Keratinocyte (primary cell): ENCODE measurements around the gene ISM2. TPM values are rescaled to one million over a fixed set of nuclear protein-coding genes. Genes with fewer than 3 reads are reported as not detected.

ENCODE experiments used
- DNase-seq: peaks from one replicate; pipeline ENCODE4 v3.0.0-alpha.2; 2011; ENCODE audit warnings: low read depth, missing footprints, low spot score
- FAIRE-seq: peaks from 2 replicates; lab custom pipeline; 2011; peaks lifted over from hg19 to GRCh38; lab: Jason Lieb, UNC
- H2AFZ ChIP-seq: 2 replicates; pipeline ENCODE4 v1.6.0; 2012; ENCODE audit warnings: low read length, control low read depth, inconsistent platforms; ENCODE audit not compliant: control insufficient read depth
- H3K27ac ChIP-seq: 2 replicates; pipeline ENCODE4 v1.5.1; 2011; ENCODE audit warnings: low read length; ENCODE audit not compliant: control insufficient read depth, insufficient read depth
- H3K27me3 ChIP-seq: 3 replicates; pipeline ENCODE4 v1.6.0; 2011; ENCODE audit warnings: low read length; ENCODE audit not compliant: control insufficient read depth, insufficient read depth; ENCODE audit errors: extremely low read depth
- H3K36me3 ChIP-seq, 2 experiments: 2 replicates in 1 of 2; 3 replicates in 1 of 2; pipeline ENCODE4 v1.5.1; 2011; ENCODE audit warnings: low read length in 2 of 2, mild to moderate bottlenecking in 1 of 2; ENCODE audit not compliant: control insufficient read depth in 2 of 2, insufficient read depth in 2 of 2; ENCODE audit errors: extremely low read depth in 1 of 2
- H3K4me1 ChIP-seq: 3 replicates; pipeline ENCODE4 v1.5.1; 2011; ENCODE audit warnings: low read length; ENCODE audit not compliant: control insufficient read depth, insufficient read depth; ENCODE audit errors: extremely low read depth
- H3K4me2 ChIP-seq: 3 replicates; pipeline ENCODE4 v1.6.0; 2011; ENCODE audit warnings: low read depth, low read length; ENCODE audit not compliant: control insufficient read depth, insufficient read depth; ENCODE audit errors: extremely low read depth
- H3K4me3 ChIP-seq, 3 experiments: fragments of 200-600 bp in 1 of 3; sonication (generic) in 1 of 3; 2 replicates in 2 of 3; 3 replicates in 1 of 3; pipeline ENCODE4 v1.5.1; 2011 to 2016; ENCODE audit warnings: low read length in 3 of 3, mild to moderate bottlenecking in 3 of 3, control low read depth in 2 of 3, inconsistent platforms in 1 of 3, low read depth in 1 of 3, mixed read lengths in 1 of 3, mixed run types in 1 of 3, moderate library complexity in 1 of 3; ENCODE audit not compliant: control insufficient read depth in 2 of 3, insufficient read depth in 2 of 3; ENCODE audit errors: extremely low read depth in 1 of 3
- H3K79me2 ChIP-seq: 2 replicates; pipeline ENCODE4 v1.6.0; 2012; ENCODE audit warnings: low read length; ENCODE audit not compliant: control insufficient read depth, insufficient read depth
- H3K9ac ChIP-seq: 3 replicates; pipeline ENCODE4 v1.6.0; 2011; ENCODE audit warnings: low read length; ENCODE audit not compliant: control insufficient read depth, insufficient read depth; ENCODE audit errors: extremely low read depth
- H3K9me1 ChIP-seq: 3 replicates; pipeline ENCODE4 v1.6.0; 2011; ENCODE audit warnings: low read length; ENCODE audit not compliant: control insufficient read depth, insufficient read depth; ENCODE audit errors: extremely low read depth
- H3K9me3 ChIP-seq: 2 replicates; pipeline ENCODE4 v1.5.1; 2012; ENCODE audit warnings: low read depth, low read length; ENCODE audit not compliant: control insufficient read depth
- H4K20me1 ChIP-seq: 3 replicates; pipeline ENCODE4 v1.6.0; 2011; ENCODE audit warnings: low read length; ENCODE audit not compliant: control insufficient read depth, insufficient read depth; ENCODE audit errors: extremely low read depth
- EZH2 ChIP-seq: IDR thresholded peaks from one replicate; pipeline ENCODE4 v1.6.1; 2012; ENCODE audit warnings: inconsistent platforms, mild to moderate bottlenecking, low read length, moderate library complexity
- dilution Hi-C: fragments of 300-500 bp; cut with MboI; formaldehyde crosslinking; loops from one replicate; pipeline ENCODE4 v1.7.0; 2020; ENCODE audit warnings: low sequenced_read_pairs; ENCODE audit not compliant: extremely low pct_ligation_motif_present
- polyA plus RNA-seq, 5 experiments: library from polyadenylated mRNA; depleted of rRNA in 3 of 5; stranded (reverse) in 3 of 5; stranded (forward) in 1 of 5; unstranded in 1 of 5; fragments of >200 nt; gene quantifications; 1 replicate in 1 of 5; 2 replicates in 3 of 5; 3 replicates in 1 of 5; pipeline versions ENCODE4 v1.2.1 to v1.2.3, GENCODE V29; 2011 to 2012; ENCODE audit warnings: missing spikeins in 2 of 5, low read depth in 1 of 5, low replicate concordance in 1 of 5
- TF ChIP-seq, protein P1 (sequence below), 3 experiments: IDR thresholded peaks in 1 of 3; conservative IDR thresholded peaks in 1 of 3; optimal IDR thresholded peaks in 1 of 3; 2 replicates in 2 of 3; 3 replicates in 1 of 3; pipeline versions ENCODE3 to v1.5.1; 2011; ENCODE audit warnings: low read length in 3 of 3, mild to moderate bottlenecking in 3 of 3, moderate library complexity in 2 of 3, control low read depth in 1 of 3, inconsistent platforms in 1 of 3; ENCODE audit not compliant: insufficient read depth in 2 of 3; ENCODE audit errors: extremely low read depth in 1 of 3

The ISM2 gene
- polyA plus RNA-seq, 1 donor (not counting 4 experiments of a cell fraction or from before 2014, with no cell fraction given), result 0.08 TPM

DNA sequence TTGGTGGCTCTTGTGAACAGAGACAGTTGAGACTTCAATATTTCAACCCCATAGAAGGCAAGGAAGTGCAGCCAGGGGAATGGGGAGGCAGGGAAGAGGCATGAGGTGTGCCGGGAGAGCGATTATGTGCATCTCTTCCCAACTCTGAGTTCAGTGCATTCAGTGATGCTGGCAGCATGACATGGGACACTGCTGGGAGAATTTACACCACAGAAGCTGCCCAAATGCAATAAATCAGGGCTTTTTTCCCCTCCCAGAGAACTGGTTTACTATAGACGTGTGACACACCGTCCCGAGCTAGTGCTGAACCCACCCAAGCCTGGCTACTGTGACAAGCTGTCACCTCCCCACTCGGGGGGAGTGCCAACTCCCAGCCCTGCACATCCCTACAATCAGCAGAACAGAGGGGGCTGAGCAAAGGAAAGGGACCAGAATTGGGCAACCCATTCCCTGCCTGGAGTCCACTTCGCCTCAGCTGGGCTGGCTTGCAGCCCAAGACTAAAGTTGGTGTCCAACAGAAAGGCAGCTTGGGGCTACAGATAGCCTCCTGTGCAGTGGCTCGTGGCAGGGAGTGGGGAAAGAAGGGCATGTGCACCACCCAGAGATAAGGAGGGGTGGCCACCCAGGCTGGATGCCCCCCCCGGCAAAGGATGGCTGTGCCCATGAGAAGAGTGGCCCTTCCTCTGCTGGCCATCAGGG, 24.0 kb downstream of the ISM2 start:
- Histone ChIP-seq H3K9me1 (no peaks in the 10 kb centered on the region), H3K4me2 (no peak overlapping the region), H3K27ac (no peak overlapping the region), H3K9me3 (no peaks in the 10 kb centered on the region), H3K9ac (no peak overlapping the region), H3K36me3 (no peaks in the 10 kb centered on the region), H3K4me3 (no peak overlapping the region), H2AFZ (no peak overlapping the region), H4K20me1 (no peaks in the 10 kb centered on the region), H3K27me3 (peaks cover 7% of the 10 kb centered on the region), H3K79me2 (no peaks in the 10 kb centered on the region), H3K4me1 (no peaks in the 10 kb centered on the region)
- FAIRE-seq, result no peak
- dilution Hi-C loops, result no loop called here
- TF ChIP-seq, protein P1, sequence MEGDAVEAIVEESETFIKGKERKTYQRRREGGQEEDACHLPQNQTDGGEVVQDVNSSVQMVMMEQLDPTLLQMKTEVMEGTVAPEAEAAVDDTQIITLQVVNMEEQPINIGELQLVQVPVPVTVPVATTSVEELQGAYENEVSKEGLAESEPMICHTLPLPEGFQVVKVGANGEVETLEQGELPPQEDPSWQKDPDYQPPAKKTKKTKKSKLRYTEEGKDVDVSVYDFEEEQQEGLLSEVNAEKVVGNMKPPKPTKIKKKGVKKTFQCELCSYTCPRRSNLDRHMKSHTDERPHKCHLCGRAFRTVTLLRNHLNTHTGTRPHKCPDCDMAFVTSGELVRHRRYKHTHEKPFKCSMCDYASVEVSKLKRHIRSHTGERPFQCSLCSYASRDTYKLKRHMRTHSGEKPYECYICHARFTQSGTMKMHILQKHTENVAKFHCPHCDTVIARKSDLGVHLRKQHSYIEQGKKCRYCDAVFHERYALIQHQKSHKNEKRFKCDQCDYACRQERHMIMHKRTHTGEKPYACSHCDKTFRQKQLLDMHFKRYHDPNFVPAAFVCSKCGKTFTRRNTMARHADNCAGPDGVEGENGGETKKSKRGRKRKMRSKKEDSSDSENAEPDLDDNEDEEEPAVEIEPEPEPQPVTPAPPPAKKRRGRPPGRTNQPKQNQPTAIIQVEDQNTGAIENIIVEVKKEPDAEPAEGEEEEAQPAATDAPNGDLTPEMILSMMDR (optimal IDR thresholded peaks at IDR 0.05 in 1 of 3, IDR thresholded peaks at IDR 0.05 in 1 of 3, conservative IDR thresholded peaks at IDR 0.05 in 1 of 3; ENCODE audit: extremely low read depth in 1 of 3, insufficient read depth in 2 of 3, low read length in 3 of 3), result no peak
- TF ChIP-seq EZH2, result no peak
- DNase-seq, result no peak

DNA sequence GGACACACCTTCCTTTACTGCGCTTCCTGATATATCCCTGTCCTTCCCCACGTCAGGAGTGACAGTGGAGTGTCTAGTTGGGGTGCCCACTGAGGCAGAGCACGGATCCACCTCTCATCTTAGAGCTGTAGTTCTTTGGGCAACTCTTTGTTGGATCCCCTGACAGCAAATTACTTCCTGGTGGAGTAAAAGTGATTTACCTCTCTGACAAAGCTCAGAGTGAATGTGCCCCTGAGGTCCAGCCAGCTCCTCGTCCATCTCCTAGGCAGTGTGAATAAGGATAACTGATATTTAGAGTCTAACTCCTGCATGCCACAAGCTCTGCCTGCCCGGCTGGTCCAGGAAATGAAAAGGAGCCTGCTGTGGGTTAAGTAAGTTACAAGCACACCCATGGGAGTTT, 24.7 kb downstream of the ISM2 start:
- peaks cover 7% of the 10 kb centered on the region for H3K27me3 ChIP-seq
- no peak overlapping the region for H3K9ac ChIP-seq
- no peak overlapping the region for H3K4me3 ChIP-seq
- no peak for DNase-seq
- no peaks in the 10 kb centered on the region for H3K9me3 ChIP-seq
- no peak overlapping the region for H2AFZ ChIP-seq
- TF ChIP-seq, protein P1 (optimal IDR thresholded peaks at IDR 0.05 in 1 of 3, IDR thresholded peaks at IDR 0.05 in 1 of 3, conservative IDR thresholded peaks at IDR 0.05 in 1 of 3; ENCODE audit: extremely low read depth in 1 of 3, insufficient read depth in 2 of 3, low read length in 3 of 3), result no peak
- no peak for TF ChIP-seq EZH2
- no peak overlapping the region for H3K4me2 ChIP-seq
- no peak for FAIRE-seq
- no peaks in the 10 kb centered on the region for H3K9me1 ChIP-seq
- no peaks in the 10 kb centered on the region for H4K20me1 ChIP-seq
- no peaks in the 10 kb centered on the region for H3K4me1 ChIP-seq
- no peaks in the 10 kb centered on the region for H3K79me2 ChIP-seq
- dilution Hi-C loops, result no loop called here
- H3K27ac ChIP-seq, result no peak overlapping the region
- H3K36me3 ChIP-seq, result peaks cover 0 to 2% of the 10 kb centered on the region in 2 experiments
